ENCODE measurements around the gene PCK2.

PCK2 gene

DNA sequence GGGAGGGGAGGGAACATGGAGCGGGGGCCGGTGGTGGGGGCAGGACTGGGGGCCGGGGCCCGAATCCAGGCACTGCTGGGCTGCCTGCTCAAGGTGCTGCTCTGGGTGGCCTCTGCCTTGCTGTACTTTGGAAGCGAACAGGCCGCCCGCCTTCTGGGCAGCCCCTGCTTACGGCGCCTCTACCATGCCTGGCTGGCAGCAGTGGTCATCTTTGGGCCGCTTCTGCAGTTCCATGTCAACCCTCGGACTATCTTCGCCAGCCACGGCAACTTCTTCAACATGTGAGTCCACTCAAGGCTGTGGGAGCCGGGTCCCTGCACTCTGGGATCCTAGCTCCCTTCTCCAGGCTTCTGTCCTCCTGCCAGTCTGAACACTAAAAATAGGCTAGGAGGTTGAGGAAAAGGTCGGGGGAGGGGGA lies 37.4 kb downstream of the PCK2 start:
- H3K4me3 ChIP-seq (ENCODE audit: low read depth, low read length): no peak overlapping the region
- TF ChIP-seq, protein P1, sequence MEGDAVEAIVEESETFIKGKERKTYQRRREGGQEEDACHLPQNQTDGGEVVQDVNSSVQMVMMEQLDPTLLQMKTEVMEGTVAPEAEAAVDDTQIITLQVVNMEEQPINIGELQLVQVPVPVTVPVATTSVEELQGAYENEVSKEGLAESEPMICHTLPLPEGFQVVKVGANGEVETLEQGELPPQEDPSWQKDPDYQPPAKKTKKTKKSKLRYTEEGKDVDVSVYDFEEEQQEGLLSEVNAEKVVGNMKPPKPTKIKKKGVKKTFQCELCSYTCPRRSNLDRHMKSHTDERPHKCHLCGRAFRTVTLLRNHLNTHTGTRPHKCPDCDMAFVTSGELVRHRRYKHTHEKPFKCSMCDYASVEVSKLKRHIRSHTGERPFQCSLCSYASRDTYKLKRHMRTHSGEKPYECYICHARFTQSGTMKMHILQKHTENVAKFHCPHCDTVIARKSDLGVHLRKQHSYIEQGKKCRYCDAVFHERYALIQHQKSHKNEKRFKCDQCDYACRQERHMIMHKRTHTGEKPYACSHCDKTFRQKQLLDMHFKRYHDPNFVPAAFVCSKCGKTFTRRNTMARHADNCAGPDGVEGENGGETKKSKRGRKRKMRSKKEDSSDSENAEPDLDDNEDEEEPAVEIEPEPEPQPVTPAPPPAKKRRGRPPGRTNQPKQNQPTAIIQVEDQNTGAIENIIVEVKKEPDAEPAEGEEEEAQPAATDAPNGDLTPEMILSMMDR (IDR thresholded peaks at IDR 0.05; ENCODE audit: low read depth, low read length): no peak

DNA sequence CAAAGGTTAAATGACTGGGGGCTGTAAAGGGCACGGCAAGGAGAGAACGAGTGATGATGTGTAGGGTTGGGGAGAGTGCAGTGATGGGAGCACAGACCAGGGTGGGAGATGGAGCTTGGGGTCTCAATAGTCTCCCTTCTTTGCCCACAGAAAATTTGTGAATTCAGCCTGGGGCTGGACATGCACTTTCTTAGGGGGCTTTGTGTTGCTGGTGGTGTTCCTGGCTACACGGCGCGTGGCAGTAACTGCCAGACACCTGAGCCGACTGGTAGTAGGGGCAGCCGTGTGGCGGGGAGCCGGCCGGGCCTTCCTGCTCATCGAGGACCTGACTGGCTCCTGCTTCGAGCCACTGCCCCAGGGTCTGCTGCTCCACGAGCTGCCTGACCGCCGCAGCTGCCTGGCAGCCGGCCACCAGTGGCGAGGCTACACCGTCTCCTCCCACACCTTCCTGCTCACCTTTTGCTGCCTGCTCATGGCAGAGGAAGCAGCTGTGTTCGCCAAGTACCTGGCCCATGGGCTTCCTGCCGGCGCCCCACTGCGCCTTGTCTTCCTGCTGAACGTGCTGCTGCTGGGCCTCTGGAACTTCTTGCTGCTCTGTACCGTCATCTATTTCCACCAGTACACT lies 38.1 kb downstream of the PCK2 start:
- DNase-seq: no peak
- no peak overlapping the region for H3K27ac ChIP-seq
- H3K27me3 ChIP-seq (ENCODE audit: insufficient read depth, low read depth, severe bottlenecking): no peaks in the 10 kb centered on the region
- no peaks in the 10 kb centered on the region for H3K36me3 ChIP-seq
- TF ChIP-seq, protein P1 (IDR thresholded peaks at IDR 0.05; ENCODE audit: low read depth, low read length): no peak
- H3K4me3 ChIP-seq (ENCODE audit: low read depth, low read length): no peak overlapping the region
- no peaks in the 10 kb centered on the region for H3K9me3 ChIP-seq (ENCODE audit: severe bottlenecking)

More for the DNA sequence above, 37.4 kb downstream of the PCK2 start:
- Histone ChIP-seq H3K36me3 (no peaks in the 10 kb centered on the region), H3K9me3 (ENCODE audit: severe bottlenecking) (no peaks in the 10 kb centered on the region), H3K27me3 (ENCODE audit: insufficient read depth, low read depth, severe bottlenecking) (no peaks in the 10 kb centered on the region), H3K27ac (no peak overlapping the region)
- DNase-seq: no peak

DNA sequence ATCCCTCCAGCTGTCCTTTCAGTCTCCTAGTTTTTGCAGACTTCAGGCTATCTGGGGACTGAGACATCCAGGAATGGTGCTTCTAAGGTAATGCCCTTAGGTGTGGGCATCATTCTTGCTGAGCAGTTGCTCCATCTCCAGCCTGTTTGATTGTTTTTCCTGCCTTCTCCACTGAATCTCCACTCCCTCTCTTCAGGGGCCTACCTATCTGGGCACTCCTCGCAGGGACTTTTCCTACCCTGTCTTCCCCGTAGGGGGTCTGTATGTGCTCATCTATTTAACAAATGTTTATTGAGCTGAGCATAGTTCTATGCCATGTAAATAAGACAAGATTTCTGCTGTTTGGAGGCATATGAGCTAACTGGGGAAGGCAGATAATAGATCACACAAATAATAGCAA lies 38.9 kb downstream of the PCK2 start:
- H3K9me3 ChIP-seq (ENCODE audit: severe bottlenecking): no peaks in the 10 kb centered on the region

DNA sequence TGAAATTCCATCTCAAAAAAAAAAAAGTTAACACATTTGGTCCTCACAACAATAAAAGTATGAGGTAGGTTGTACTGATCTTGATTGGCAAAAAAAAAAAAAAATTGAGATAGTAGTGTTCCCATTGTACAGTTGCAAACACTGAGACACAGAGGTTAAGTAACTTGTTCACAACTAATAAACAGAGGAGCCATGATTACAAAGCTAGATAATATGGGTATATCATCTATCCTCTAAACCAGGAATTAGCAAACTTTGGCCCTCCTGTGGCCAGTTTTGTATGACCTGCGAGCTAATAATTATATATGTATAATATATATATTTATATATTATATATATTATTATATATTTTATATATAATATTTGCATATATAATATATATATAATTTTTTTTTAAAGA lies 39.6 kb downstream of the PCK2 start:
- DNase-seq: no peak
- H3K4me3 ChIP-seq (ENCODE audit: low read depth, low read length): no peak overlapping the region
- no peaks in the 10 kb centered on the region for H3K9me3 ChIP-seq (ENCODE audit: severe bottlenecking)
- peaks cover 14% of the 10 kb centered on the region for H3K36me3 ChIP-seq
- H3K27me3 ChIP-seq (ENCODE audit: insufficient read depth, low read depth, severe bottlenecking): no peaks in the 10 kb centered on the region
- H3K27ac ChIP-seq: no peak overlapping the region
- TF ChIP-seq, protein P1 (IDR thresholded peaks at IDR 0.05; ENCODE audit: low read depth, low read length): no peak

More for the DNA sequence above, 38.9 kb downstream of the PCK2 start:
- no peak overlapping the region for H3K27ac ChIP-seq
- TF ChIP-seq, protein P1 (IDR thresholded peaks at IDR 0.05; ENCODE audit: low read depth, low read length): no peak
- no peak for DNase-seq
- peaks cover 6% of the 10 kb centered on the region for H3K36me3 ChIP-seq
- H3K27me3 ChIP-seq (ENCODE audit: insufficient read depth, low read depth, severe bottlenecking): no peaks in the 10 kb centered on the region
- no peak overlapping the region for H3K4me3 ChIP-seq (ENCODE audit: low read depth, low read length)

DNA sequence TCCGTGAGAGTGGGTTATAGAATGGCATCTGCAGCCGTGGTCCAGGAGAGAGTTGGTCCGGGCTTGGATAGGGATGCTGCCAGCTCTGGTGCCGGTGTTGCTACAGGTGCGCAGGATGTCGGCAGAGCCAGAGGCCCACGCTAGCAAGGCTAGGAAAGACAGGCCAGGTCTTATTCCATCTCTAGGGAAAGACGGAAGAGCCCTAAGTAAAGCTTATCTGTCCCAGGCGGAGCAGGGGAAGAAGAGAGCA lies 41.4 kb downstream of the PCK2 start:
- DNase-seq: no peak
- Histone ChIP-seq H3K27ac (peak overlapping the region; percentile 76), H3K36me3 (peaks cover 26% of the 10 kb centered on the region), H3K4me3 (ENCODE audit: low read depth, low read length) (peak overlapping the region; percentile 44), H3K9me3 (ENCODE audit: severe bottlenecking) (no peaks in the 10 kb centered on the region), H3K27me3 (ENCODE audit: insufficient read depth, low read depth, severe bottlenecking) (no peaks in the 10 kb centered on the region)
- TF ChIP-seq, protein P1 (IDR thresholded peaks at IDR 0.05; ENCODE audit: low read depth, low read length): no peak

All from WERI-Rb-1 (cell line).